Umbilical cord (tissue), 2 donors: ENCODE results near the gene PTPRG. TPM values are rescaled to one million over a fixed set of nuclear protein-coding genes. Genes with fewer than 3 reads are reported as not detected.
A peak's percentile ranks its signal among the peaks of the same experiment; 100 is the strongest.

ENCODE experiments used
- DNase-seq: peaks from one replicate; pipeline ENCODE4 v3.0.0-alpha.2; 2015; ENCODE audit warnings: low spot score
- total RNA-seq: library from RNA; depleted of rRNA; stranded (reverse); fragments of >200 nt; gene quantifications from one replicate; pipeline ENCODE4 v1.2.3, GENCODE V29; 2014; ENCODE audit warnings: low replicate concordance; ENCODE audit not compliant: insufficient read depth

Gene PTPRG
- total RNA-seq, 1 donor from 2014 or later = 84.0 TPM

GRCh38 chr3:61589856-61590255 is 28.5 kb downstream of the PTPRG start:
- no peak for DNase-seq

DNA sequence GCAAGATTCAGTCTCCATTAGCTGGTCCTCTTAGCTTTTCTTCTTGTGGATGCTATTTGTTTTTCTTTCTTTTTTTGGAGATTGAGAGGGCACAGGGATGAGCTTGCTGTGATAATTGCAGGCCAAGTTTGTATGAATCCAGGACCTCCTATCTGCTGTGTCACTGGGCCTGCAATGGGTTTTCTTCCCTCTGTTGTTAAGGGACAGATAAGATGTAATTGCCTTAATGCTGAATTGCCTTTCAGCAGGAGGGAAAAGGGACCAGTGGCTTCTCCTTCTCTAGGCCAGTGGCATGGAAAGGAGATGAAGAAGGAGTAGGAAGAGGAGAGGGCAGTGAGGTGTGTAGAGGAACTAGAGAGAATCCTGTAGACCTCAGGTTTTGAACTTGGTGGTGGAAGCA is 29.9 kb downstream of the PTPRG start:
- DNase-seq = no peak

GRCh38 chr3:61593446-61594029 is 32.2 kb downstream of the PTPRG start:
- DNase-seq = no peak

GRCh38 chr3:61594144-61594963 is 33.0 kb downstream of the PTPRG start:
- peak; percentile 25 for DNase-seq

DNA sequence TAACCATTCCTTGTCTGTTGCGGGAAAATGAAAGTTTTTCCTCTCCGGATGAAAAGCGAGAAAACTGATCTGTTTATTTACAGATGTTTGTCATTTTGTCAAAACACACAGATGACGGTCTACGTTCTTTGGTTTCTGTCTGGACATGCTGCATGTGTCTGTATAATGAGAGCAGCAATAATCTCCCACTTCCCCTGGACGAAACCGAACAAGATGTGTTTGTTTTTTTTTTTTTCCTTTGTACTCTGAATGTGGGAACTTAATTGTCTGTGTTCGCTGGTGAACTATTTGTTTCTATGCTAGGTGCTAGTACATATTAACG is 33.6 kb downstream of the PTPRG start:
- no peak for DNase-seq

DNA sequence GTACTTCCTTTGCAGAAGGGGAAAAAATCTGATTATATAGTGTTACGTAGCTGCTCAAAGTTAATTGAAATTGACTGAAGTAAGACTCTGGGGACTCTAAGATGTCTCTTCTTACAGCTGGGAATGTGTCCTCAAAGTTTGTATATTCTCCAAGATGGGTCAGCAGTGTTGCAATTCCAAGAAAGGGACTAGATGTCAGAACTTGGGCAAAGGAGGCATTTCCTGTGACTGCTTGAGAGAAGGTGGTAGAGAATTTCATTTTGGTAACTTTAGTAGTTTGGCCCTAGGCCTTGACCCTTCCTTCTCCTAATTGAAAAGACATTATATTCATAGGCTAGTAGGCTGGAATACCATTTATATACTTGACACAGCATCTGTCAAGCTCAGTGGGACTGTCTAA is 33.9 kb downstream of the PTPRG start:
- no peak for DNase-seq

DNA sequence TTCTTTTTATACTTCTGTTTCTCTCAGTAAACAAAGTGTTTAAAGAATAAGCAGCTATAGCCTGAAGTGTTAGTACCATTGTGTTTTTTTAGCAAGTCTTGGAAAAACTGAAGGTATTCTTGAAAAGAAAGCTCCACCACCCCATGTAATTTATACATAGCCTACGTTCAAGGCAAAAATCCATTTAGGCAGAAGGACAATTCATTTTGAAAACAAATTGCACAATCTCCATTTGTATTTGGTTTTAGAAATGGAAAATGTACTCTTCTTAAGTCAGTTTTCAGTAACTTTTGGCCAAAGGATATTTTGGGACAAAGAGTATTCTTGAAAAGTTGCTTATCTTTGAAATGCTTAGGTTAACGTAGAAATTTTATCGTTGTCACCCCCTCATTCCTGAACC is 34.5 kb downstream of the PTPRG start:
- no peak for DNase-seq

GRCh38 chr3:61597906-61598305 is 36.5 kb downstream of the PTPRG start:
- DNase-seq = no peak

DNA sequence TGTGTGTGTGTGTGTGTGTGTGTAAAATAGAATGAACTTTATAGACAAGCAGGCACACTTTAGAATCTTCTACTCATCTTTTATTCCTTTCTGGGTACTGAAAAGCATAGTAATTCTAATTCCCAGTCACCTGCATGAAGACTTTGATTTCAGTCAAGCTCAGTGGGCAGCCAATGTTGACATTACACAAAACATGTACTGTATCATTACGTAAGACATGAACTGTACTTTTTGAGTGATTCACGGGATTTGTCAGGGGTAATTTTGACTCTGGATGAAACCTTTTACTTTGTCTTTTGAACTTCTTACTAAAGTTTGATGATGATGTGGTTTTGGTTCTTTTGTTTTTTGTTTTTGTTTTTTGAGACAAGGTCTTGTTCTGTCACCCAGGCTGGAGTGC is 38.8 kb downstream of the PTPRG start:
- no peak for DNase-seq

DNA sequence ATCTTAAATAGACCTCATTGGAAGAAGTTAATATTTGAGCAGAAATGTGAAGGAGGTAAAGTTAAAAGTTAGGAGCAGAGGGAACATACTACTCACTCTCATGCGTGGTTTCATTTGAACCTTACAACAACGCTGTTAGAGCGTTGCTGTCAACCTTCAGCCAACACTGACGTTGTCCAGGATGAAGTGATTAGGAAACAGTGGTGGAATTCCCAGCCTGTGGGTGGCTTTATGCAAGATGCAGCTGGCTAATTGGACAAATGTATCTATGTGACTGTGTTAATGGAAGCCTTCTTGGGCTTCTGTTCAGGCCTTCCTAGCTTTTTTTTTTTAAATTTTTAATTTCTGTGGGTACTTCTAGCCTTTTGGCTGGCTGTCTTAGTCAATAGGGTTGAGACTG is 40.5 kb downstream of the PTPRG start:
- DNase-seq = no peak

DNA sequence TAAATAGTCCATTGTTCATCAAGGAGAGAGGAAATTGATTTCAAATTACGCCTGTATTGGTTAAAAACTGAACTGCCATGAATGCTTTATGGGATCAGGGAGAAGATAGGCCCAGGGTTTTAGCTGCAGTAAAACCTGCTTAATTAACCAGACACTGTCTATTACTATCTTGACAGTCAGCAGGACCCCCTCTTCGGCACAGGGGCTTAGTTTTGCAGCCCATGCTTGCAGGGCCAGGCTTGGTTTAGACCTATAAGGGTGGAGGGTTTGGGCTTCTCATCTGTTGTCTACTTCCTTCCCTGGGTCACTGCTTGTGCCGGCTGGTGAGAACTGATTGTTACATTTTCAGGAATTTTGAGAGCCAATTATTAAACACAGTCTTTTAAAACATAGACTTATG is 41.1 kb downstream of the PTPRG start:
- no peak for DNase-seq

GRCh38 chr3:61605589-61606175 is 44.3 kb downstream of the PTPRG start:
- DNase-seq = no peak

GRCh38 chr3:61606196-61606595 is 44.8 kb downstream of the PTPRG start:
- DNase-seq = no peak

- DNase-seq = no peak
Observed at GRCh38 chr3:61608072-61608471, 46.7 kb downstream of the PTPRG start.

- DNase-seq = no peak
Observed at GRCh38 chr3:61608711-61609110, 47.3 kb downstream of the PTPRG start.

- no peak for DNase-seq
Observed at GRCh38 chr3:61610316-61610715, 48.9 kb downstream of the PTPRG start.

DNA sequence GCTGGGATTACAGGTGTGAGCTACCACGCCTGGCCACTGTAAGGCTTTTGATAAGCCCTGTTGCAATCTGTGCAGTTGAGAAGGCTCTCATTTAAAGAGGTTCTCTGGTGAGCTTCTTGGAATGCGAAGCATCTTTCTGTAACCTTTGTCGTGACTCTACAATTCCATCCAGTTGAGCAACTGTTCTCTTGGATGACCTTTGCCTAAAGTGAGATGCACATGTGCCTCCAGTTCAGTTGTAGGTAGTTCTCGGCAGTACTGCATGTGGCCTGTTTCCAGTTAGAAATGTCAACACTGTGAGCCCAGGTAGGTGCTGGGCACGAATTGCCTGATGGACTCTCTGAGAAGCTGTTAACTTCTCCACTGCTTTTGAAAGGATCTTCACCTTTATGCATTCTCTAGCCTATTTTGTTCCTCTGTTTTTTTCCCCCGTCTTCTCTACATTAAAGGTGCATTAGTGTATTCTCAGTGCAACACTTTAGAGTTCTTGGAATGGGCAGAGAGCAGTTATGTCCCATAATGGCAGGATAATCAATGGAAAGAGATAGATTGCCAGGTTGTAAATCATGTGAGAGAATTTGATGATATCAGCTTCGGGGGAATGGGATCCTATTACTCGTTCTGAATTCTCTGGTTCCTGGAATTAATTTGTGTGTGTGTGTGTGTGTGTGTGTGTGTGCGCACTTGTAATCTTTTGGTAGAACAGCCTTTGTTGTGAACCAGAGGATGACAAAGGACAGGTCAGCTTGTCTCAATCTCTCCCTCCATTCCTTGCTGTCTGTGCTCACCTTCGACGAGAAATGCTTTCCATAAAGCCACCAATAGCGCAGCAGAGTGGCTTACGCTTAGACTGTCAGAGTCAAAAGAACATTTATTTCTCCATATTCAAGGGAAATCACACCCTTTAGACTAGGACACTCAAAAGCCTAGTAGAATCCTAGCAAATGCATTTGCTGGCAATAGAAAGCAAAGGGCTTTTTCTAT is 51.1 kb downstream of the PTPRG start:
- DNase-seq = no peak

DNA sequence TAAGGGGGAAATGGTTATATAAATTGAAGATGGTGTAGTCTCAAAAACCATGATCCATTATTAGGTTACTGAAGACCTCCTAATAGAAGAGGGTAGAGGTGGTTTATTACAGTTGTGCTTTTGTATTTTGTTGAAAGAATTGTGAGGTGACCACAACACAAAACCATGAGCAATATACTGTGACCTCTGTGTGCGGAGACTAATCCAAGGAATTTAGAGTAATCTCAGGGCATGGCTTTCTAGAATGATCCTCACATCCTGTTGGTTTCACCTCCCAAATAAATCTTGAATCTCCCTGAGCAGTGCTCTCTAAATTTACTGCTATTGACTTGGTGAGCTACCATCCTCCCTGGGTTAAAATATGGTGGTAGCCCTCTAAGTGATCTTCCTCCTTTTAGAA is 52.3 kb downstream of the PTPRG start:
- DNase-seq = no peak

DNA sequence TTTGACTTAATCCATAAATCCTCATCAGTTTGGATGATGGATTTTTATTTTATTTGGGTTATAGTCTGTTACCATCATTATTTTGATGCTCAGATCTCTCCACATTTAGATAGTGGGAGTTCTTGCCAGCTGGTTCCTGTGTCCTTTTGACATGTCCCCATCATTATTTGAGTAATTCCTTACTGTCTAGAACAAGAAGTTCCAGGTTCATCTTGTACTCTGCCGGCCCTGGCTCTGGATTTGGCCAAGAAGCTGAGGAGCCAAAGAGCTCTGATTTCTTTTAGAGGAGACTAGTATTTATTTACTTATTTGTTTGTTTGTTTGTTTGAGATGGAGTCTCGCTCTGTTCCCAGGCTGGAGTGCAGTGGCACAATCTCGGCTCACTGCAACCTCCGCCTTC is 54.3 kb downstream of the PTPRG start:
- DNase-seq = no peak

GRCh38 chr3:61616586-61616985 is 55.2 kb downstream of the PTPRG start:
- no peak for DNase-seq

DNA sequence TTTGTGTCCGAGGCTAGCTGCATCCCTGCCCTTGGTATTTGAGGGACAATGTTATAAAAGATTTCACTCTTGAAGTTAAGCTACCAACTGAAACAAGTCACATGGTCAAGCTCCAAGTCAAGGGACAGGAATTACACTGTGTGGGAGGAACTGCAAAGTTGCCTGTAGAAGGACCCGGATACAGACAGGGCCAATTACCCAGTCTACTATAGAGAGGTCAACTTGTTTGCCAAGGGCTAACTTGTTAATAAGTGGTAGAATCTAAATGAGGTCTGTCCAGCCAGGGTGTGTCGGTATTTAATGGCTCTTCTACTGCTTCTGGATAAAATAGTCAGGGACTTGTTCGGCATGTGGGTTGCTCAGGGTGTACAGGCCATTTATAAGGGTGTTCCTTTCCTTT is 55.7 kb downstream of the PTPRG start:
- no peak for DNase-seq

GRCh38 chr3:61617651-61618050 is 56.3 kb downstream of the PTPRG start:
- DNase-seq = no peak
